ENCODE measurements around the gene ACAA2. TPM values are rescaled to one million over a fixed set of nuclear protein-coding genes. Genes with fewer than 3 reads are reported as not detected.
"Not testable (repeated sequence)": the region's sequence is repeated elsewhere in the genome, so short reads cannot be mapped to it uniquely, and the experiment has no call there.

The ACAA2 gene
- total RNA-seq, 1 experiment from 2014 or later: 33.7 TPM

GRCh38 chr18:49804096-49804495 lies 9.2 kb downstream of the ACAA2 start:
- TF ChIP-seq EZH2 (IDR thresholded peaks at IDR 0.05; ENCODE audit: low read depth) (no peak), CTCF (conservative IDR thresholded peaks at IDR 0.05) (no peak)
- Histone ChIP-seq H4K20me1 (ENCODE audit: insufficient read depth) (no peaks in the 10 kb centered on the region), H3K4me3 (no peak overlapping the region), H3K27me3 (ENCODE audit: insufficient read depth, low read depth) (no peaks in the 10 kb centered on the region), H2AFZ (no peak overlapping the region), H3K4me1 (replicated peaks; ENCODE audit: insufficient read depth) (no peaks in the 10 kb centered on the region), H3F3A (ENCODE audit: insufficient read depth, low read depth) (no peaks in the 10 kb centered on the region), H3K4me2 (no peak overlapping the region), H3K79me2 (ENCODE audit: low read depth) (0 out of 2 replicates have a peak, but pooled peaks cover 10% of the 10 kb centered on the region), H3K27ac (no peak overlapping the region), H3K36me3 (ENCODE audit: low read depth) (no peaks in the 10 kb centered on the region), H3K9me2 (ENCODE audit: insufficient read depth) (no peaks in the 10 kb centered on the region), H3K9me3 (ENCODE audit: insufficient read depth, low read depth) (no peaks in the 10 kb centered on the region)
- ChIA-PET CTCF (no interaction called here), POLR2A (ENCODE audit: unreplicated experiment) (no interaction called here)
- no peak for DNase-seq
- intact Hi-C loops (cut with micrococcal nuclease; ENCODE audit: unreplicated experiment): no loop called here
- BruUV-seq (replicated peaks): no TSS peak

GRCh38 chr18:49802623-49803022 lies 10.7 kb downstream of the ACAA2 start:
- Histone ChIP-seq H3K9me2 (ENCODE audit: insufficient read depth) (no peaks in the 10 kb centered on the region), H3K36me3 (ENCODE audit: low read depth) (no peaks in the 10 kb centered on the region), H3K4me3 (no peak overlapping the region), H4K20me1 (ENCODE audit: insufficient read depth) (no peaks in the 10 kb centered on the region), H3K4me1 (replicated peaks; ENCODE audit: insufficient read depth) (no peaks in the 10 kb centered on the region), H3F3A (ENCODE audit: insufficient read depth, low read depth) (no peaks in the 10 kb centered on the region), H3K79me2 (ENCODE audit: low read depth) (0 out of 2 replicates have a peak, but pooled peaks cover 10% of the 10 kb centered on the region), H3K27me3 (ENCODE audit: insufficient read depth, low read depth) (no peaks in the 10 kb centered on the region), H2AFZ (no peak overlapping the region), H3K4me2 (no peak overlapping the region), H3K9me3 (ENCODE audit: insufficient read depth, low read depth) (no peaks in the 10 kb centered on the region), H3K27ac (no peak overlapping the region)
- DNase-seq: no peak
- TF ChIP-seq EZH2 (IDR thresholded peaks at IDR 0.05; ENCODE audit: low read depth): no peak
- TF ChIP-seq CTCF (conservative IDR thresholded peaks at IDR 0.05): no peak
- ChIA-PET POLR2A (ENCODE audit: unreplicated experiment) (no interaction called here), CTCF (no interaction called here)
- no TSS peak for BruUV-seq (replicated peaks)
- intact Hi-C loops (cut with micrococcal nuclease; ENCODE audit: unreplicated experiment): no loop called here

- intact Hi-C loops (cut with micrococcal nuclease; ENCODE audit: unreplicated experiment); H2AFZ ChIP-seq; CTCF ChIA-PET; H3K9me2 ChIP-seq (ENCODE audit: insufficient read depth); BruUV-seq (replicated peaks); H3K4me3 ChIP-seq; H3K27ac ChIP-seq; H3K79me2 ChIP-seq (ENCODE audit: low read depth); POLR2A ChIA-PET (ENCODE audit: unreplicated experiment); H3F3A ChIP-seq (ENCODE audit: insufficient read depth, low read depth); H3K27me3 ChIP-seq (ENCODE audit: insufficient read depth, low read depth); H3K4me2 ChIP-seq; H4K20me1 ChIP-seq (ENCODE audit: insufficient read depth); H3K36me3 ChIP-seq (ENCODE audit: low read depth); H3K9me3 ChIP-seq (ENCODE audit: insufficient read depth, low read depth); DNase-seq; H3K4me1 ChIP-seq (replicated peaks; ENCODE audit: insufficient read depth): not testable (repeated sequence)
Measured at GRCh38 chr18:49800491-49800890, 12.8 kb downstream of the ACAA2 start.

GRCh38 chr18:49799806-49800205 lies 13.5 kb downstream of the ACAA2 start:
- CTCF ChIA-PET; H3K4me2 ChIP-seq; H3K27me3 ChIP-seq (ENCODE audit: insufficient read depth, low read depth); BruUV-seq (replicated peaks); H4K20me1 ChIP-seq (ENCODE audit: insufficient read depth); intact Hi-C loops (cut with micrococcal nuclease; ENCODE audit: unreplicated experiment); H3K9me2 ChIP-seq (ENCODE audit: insufficient read depth); H2AFZ ChIP-seq; H3K9me3 ChIP-seq (ENCODE audit: insufficient read depth, low read depth); H3K27ac ChIP-seq; H3K4me1 ChIP-seq (replicated peaks; ENCODE audit: insufficient read depth); DNase-seq; H3K79me2 ChIP-seq (ENCODE audit: low read depth); H3F3A ChIP-seq (ENCODE audit: insufficient read depth, low read depth); POLR2A ChIA-PET (ENCODE audit: unreplicated experiment); H3K4me3 ChIP-seq; H3K36me3 ChIP-seq (ENCODE audit: low read depth): not testable (repeated sequence)

All from PC-9 (cell line).